PC-9 (cell line): ENCODE measurements around the gene RPTOR.

Source experiments
- CTCF ChIP-seq: fragments of 200-600 bp; sonication (generic); conservative IDR thresholded peaks from 2 replicates; pipeline ENCODE4 v1.6.1; 2017; ENCODE audit warnings: mixed run types, antibody characterized with exemption, mild to moderate bottlenecking, moderate library complexity
- EZH2 ChIP-seq: fragments of 200-600 bp; sonication (generic); IDR thresholded peaks from 2 replicates; pipeline ENCODE4 v1.8.0; 2017; ENCODE audit warnings: antibody characterized with exemption, low read depth

GRCh38 chr17:80624864-80625263 is 80.2 kb downstream of the RPTOR start:
- TF ChIP-seq CTCF, result no peak
- no peak for TF ChIP-seq EZH2
